Activated naive CD4-positive, alpha-beta T cell treated with anti-CD3 and anti-CD28 coated beads, Interleukin-2, amount 50 U/mL, for 16 hours (primary cell): ENCODE data around the gene PDE8A.

ENCODE experiments used
- DNase-seq: peaks from one replicate; pipeline ENCODE4 v3.0.0-alpha.2; 2020

The PDE8A gene

DNA sequence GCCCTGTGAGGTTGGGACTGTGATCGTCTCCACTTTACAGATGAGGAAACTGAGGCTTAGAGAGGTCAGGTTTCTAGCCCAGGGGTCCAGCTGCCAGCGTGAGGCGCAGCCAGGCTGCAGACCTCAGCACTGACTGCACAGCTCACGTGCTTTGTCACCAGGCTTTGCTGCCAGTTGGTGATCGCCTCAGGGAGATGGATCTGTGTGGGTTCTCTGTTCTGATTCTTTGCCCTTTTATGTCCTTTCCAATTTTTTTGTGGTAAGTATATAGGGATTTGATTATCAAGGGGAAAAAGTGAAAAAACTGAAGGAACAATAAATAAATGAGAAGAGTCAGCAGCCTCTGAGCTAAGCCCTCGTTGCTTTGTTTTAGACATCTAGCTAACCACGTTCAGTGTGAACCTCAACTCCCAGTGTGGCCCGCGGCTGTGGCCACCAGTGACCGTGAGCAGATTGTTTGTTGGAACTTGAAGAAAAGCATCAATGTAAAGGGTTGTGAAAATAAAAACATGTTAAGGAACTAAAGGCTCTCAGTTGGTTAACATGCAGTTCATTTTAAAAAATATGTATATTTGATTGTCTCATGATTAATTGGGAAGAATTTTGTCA, 117.6 kb downstream of the PDE8A start:
- DNase-seq, result no peak

DNA sequence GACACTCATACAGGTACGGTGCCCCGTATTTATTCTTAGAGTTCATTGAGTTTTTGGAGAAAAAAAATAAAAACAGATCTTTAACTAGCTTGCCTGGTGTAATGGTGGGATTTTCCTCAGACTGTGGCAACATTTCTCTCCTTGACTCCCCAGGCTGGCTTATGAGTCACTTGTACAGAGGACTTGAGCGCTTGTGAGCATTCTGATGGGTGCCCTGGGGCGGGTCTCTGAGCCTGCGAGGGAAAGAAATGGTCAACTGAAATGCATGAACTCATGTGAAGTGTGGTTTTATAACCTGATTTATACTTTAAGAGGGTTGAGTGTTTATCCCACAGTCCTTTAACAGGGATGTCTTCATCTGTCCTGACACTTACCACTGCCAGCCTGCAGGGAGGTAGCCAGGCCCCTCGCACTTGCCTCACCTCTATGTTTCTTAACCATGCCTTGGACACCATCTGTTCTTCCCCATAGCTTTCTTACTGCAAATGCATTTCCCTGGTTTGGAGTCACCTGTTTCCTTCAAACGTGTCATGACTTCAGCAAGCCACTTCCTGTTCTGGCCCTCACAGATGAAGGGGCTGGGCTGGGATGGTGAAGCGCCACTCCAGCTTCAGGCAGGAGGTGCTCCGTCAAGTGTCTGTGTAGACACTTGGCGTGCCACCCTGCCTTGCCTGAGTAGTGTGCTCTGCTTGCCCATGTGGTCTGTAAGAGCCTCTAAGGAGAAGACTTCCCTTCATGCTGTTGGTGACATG, 118.7 kb downstream of the PDE8A start:
- no peak for DNase-seq

DNA sequence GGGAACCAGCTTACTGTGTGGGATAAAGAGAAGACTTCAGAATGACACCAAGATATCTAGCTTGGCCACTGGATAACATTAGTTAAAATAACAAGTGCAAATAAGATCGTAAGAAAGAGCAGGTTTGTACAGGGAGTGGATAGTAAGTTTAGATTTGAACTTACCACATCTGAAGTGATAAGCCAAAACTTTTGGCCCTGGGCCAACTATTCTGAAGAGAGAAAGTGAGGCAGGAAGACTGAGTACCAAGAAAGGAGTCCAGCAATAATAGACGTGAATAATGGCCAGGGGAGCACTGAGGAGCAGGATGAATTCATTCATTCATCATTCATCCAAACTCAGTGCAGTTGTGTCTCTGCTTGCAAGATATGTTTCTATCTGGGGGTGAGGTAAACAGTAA, 122.9 kb downstream of the PDE8A start:
- DNase-seq, result no peak

DNA sequence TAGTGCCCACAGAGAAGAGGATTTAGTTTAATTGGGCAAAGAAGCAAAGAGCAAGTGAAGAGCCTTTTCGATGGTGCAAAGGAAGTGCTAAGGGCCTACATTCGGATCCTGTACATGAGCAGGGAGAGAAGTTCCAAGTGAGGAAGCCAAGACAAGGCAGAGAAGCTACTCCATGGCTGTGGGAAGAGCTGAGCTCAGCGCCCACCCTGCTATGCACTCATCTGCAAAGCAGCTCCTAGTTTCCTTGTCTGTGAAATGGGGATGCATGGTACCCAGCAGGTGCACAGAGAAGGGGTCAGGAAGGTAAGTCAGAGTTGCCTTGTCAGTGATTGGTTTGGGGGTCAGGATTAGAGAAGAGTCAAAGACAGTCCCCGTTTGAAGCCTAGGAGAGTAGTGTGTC, 126.5 kb downstream of the PDE8A start:
- no peak for DNase-seq

DNA sequence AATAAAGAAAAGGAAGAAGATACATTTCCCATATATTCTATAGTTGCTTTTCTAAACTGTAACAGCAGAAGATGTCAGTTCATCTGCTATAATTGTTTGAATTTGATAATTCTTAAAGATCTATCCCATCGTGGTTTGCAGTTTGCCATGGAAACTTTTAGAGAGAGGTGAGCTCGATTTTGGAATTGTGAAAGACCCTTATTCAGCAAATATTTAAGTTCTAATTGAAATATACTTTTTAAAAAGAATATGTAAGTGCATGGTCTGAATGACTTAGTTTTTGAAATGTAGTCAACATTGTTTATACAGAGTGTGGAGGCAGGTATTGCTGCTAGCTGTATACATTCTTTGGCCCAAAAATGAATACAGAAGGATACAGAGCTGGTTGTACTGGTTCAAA, 127.7 kb downstream of the PDE8A start:
- DNase-seq, result no peak

DNA sequence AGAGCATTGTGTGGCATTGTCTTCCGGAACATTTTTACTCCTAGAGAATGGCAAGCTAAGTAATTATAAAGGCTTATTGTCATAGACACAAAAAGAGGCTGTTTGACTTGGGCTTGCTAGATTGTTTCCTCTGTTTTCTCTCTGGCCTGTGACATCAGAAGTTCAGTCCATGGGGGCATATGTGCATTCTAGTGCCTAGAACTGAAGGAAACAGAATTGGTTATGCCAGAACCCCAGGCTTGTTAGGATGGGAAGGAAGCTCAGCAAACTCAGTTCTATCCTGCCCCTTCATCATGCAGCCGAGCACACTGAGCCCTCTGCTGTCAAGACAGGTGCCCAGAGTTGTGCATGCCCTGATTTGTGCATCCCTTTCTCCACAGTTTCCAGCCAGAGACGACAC, 131.3 kb downstream of the PDE8A start:
- no peak for DNase-seq

DNA sequence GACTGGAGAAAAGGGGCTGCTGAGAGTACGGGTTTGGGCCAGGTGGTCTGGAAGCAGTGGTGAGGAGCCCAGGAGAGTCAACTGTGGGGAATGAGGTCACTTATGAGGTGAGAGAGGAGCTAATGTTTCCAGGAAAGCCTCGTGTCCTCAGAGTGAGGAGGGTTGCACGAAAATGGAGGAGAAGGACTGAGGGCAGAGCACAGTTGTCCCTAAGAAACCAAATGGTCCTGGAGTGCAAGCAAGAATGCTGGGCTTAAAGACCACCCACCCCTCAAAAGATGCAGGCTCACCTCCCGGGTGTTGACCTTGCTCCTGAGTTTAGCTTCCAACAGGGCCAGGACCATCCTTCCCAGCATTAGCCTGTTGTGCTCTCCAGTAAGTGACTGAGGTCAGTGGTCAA, 133.2 kb downstream of the PDE8A start:
- no peak for DNase-seq

DNA sequence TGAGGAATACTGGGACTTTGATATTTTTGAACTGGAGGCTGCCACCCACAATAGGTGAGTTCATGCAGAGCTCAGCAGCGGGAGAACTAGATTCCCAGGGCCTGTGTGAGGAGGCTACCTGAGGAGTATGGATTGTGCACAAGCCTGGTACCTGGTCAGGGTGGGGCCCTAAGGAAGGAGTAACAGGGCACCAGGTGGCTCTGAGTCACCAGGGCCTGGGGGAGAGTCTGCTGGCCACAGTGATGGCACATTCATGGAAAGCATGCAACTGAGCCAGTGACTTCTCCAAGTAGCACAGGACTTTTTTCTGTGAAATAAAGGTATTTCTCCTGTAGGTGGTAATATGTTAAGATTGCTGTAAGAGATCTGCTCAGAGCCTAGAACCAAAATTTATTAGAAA, 134.4 kb downstream of the PDE8A start:
- no peak for DNase-seq

DNA sequence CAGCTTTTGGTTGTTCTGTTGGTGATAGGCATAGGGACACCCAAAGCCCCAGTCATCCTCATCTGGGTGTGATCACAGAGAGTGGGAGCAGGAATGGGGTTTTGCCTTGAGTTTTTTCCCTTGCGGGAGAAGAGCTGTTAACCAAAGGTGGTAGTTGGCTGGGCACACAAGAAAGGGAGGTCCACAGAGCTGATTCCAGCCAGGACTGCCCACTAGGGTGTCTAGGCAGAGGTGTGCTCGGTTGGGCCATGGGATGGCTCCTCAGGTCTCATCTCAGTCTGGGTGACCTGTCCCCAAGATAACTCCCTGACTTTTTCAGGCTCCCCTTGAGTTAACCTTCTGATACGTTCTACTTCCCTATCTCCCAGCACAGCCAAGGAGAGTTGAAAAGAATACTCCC, 134.8 kb downstream of the PDE8A start:
- no peak for DNase-seq

DNA sequence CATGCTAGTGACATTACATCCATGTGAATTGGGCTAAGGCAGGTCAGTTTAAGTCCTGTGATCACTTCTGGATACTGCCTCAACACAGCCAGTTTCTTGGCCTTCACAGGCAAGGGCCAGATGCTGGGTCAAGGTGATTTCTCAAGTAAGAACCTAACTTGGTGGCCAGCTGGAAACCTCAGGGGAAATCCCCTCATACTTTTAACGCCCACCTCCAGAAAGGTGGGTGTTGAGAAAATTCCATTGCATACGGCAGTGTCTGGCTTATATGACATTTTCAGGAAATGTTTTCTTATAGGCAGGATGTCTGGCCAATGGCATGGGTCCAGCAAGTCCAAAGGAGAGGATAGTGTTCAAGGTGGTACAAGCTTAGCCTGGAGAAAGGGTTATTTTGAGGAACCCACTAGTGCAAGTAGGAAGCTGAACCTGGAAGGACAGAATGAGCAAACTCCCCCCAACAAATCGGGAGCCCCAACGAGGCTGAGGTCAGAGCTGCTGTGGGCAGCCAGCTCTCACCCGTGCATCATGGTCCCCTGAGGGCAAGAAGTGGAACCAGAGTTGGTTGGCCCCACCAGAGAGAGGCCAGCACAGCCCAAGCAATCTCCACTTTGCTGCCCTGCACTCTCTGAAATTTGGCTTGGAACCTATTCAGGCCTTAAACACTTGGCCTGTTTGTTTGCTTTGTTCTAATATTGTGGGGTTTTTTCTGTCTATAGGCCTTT, 135.4 kb downstream of the PDE8A start:
- no peak for DNase-seq

DNA sequence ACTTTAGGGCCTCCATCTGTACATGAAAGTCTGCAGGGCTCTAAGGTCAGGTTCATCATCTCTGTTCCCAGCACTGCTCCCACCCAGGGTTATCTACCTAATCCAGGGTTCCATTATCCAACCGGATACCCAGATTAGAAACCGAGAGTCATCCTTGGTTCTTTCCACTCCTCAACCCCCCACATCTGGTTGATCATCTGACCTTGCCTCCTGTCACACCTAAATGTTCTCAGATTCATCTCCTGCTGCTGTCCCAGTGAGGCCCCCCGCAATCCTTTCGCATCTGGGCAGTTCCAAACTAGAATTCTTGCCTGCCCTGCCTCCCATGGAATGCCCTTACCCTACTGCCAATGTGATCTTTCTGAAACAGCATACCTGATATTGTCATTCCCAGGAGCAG, 136.5 kb downstream of the PDE8A start:
- DNase-seq, result no peak

DNA sequence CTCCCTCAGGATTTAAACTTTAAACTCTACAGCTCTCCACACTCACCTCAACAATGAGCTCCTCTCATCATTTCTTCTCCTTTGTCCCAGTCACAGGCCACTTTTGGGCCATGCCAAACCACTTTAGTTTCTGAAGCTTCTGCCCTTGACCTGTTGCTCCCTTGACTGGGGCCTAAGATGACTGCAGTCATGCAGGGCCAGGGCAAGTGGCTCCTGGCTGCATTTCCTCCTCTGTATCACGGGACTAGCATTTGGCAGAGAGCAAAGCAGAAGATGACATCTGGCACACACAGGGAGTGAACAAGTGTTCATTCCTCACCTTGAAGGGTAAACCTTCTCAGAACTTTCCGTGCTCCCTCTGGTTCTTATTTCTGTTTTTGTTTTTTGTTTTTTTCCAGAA, 136.9 kb downstream of the PDE8A start:
- no peak for DNase-seq

DNA sequence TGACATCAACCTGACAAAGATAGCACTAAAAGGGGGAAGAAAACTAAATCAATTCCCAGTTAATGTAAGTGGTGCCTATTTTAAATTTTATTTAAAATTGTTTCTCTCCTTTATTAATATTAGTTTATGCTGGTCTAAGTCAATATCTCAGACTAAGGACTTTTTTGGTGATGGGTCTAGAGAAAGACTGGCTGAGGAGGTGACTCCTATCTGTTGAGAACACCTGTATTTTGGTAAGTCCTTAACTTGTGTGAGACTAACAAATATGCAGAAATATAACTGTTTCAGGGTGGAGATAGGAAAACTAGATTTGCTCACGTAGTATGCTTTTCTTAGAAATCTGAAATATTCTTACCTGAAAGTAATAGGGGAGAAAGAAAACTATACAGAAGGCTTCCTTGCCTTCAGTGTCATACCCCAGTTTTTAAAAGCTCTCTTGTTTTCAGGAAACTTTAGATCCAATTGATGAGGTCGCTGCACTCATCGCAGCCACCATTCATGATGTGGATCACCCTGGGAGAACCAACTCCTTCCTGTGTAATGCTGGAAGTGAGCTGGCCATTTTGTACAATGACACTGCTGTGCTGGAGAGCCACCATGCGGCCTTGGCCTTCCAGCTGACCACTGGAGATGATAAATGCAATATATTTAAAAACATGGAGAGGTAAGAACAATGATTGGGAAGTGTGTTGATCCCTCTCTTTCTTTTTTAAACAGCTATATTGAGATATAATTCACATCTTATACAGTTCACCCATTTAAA, 138.9 kb downstream of the PDE8A start:
- DNase-seq, result no peak

DNA sequence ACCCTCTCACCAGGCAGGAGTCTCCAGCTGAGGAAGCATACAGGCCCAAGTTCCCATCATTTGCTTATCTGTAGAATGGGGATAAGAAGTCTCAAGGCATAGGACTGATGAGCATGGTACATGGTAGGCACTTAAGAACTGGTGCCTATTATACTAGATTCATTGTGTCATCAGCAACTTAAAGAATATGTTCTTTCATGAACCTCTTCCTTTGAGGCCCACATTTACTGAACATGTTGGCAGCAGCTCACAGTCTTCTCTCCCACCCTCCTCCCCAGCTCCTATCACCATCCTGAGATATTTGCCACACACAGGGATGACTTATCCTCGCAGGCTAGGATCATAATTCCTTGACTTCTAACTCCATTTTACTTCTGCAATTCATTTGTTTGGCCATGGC, 142.5 kb downstream of the PDE8A start:
- no peak for DNase-seq

DNA sequence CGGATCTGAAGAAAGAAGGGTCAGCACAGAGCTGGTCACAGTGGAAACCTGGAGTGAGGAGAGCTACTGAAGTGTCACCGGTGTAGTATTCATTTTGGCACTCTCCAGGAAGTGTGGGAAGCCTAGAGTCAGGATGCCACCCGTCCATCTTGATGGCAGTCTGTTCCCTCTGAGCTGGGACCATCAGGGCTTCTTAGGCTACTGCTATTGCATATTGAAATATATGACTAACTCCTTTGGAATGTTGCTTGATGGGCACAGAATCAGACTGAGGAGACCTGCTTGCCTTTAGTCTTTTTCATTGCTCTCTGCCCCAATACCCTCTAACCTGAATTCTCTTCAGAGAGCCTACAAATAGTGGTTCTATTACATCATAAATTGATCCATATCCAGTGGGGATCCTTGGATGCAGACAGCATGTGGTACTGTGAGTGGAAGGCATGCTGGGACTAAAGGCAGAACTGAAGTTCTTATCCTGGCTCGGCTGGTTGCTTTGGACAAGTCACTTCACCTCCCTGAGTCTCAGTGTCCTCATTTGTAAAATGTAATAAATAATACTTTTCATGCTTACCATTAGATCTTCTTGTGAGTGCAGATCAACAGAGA, 143.5 kb downstream of the PDE8A start:
- no peak for DNase-seq

DNA sequence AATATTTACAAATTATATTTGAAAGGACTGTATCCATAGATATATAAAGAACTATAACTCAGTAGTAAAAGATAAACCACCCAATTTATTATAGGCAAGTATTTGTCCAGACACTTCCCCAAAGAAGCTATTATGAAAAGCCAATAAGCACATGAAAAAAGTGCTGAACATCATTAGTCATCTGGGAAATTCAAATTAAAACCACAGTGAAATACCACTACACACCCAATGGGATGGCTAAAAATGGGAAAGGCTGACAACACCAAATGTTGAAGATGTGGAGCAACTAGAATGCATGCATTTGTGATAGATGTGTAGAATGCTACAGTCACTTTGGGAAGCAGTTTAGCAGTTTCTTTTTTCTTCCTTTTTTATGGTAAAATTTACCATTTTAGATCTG, 147.0 kb downstream of the PDE8A start:
- DNase-seq, result no peak

DNA sequence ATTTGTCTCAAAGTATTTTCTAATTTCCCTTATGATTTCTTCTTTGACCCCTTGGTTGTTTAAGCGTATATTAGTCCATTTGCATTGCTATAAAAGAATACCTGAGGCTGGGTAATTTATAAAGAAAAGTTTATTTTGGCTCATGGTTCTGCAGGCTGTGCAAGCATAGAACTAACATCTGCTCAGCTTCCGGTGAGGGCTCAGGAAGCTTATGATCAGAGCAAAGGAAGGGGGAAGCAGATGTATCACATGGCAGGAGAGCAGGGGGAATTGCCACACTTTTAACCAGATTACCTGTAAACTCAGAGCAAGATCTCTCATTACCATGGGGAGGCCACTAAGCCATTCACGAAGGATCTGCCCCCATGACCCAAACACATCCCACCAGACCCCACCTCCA, 148.2 kb downstream of the PDE8A start:
- DNase-seq, result no peak

DNA sequence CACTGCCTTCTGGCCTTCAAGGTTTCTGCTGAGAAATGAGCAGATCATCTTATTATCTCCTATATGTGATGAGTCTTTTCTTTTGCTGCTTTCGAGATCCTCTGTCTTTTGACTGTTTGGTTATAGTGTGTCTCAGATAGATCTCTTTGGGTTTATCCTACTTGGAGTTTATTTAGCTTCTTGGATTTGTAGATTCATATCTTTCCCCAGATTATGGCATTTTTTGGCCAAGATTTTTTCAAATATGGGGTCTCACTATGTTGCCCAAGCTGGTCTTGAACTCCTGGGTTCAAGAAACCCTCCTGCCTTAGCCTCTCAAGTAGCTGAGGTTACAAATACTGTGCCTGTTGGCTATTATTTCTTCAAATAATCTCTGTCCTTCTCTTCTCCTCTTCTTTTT, 150.3 kb downstream of the PDE8A start:
- DNase-seq, result no peak

DNA sequence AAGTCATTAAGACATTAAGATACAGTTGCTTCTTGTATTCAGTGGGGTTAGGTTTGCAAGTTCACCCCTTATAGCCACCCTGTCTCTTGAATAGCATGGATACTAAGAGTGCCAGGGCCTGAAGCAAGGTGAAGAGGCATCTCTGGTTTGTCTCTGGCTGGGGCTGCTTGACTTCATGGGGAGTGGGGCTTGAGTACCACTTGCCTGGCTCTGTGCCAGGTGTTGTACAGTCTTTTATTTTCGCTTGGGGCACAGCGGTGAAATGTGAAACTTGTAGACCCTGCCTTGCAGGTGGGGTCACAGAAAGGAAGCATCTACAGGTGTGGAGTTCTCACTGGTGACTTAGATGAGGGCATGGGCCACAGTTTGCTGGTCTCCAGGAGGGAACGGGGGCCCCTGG, 152.1 kb downstream of the PDE8A start:
- no peak for DNase-seq

DNA sequence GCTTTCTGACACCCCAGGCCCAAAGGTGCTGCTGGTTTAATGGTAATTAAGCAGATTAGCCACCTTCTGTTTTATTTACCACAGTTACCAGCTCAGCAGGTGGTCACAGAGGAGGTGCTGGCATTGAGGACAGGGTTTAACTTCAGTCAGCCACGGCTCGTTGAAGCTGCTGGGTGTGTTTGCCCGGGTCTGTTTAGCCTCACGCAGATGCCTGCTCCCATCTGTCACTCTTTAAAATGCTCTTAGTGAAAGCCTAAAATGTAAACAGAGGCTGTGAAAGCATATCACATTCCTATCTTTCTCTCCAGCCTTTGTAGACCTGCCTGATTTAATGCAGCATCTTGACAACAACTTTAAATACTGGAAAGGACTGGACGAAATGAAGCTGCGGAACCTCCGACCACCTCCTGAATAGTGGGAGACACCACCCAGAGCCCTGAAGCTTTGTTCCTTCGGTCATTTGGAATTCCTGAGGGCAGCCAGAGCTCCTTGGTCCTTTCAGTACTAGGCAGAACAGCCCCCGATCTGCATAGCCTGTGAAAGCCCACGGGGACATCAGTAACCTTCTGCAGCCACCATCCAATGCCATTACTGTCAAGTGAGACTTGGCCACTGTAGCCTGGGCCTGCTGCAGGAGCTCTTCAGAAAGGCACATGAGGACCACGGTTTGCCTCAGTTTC, 156.0 kb downstream of the PDE8A start:
- DNase-seq, result no peak

DNA sequence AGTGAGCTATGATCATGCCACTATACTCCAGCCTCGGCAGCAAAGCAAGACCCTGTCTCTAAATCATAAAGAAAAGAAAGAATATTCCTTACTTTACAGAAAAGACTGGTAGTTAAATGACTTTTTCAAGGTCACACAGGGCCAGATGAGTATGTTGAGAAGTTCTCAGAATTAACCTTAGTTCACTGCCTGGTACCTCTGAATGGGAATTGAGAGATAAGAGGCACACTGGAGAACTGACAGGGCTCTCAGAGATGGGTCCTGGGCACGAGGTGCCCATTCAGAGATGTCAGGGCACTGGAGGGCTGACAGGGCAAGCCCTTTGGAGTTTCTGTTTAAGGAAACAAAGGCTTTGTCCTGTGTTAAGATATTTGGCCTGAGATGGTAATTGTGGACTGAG, 157.7 kb downstream of the PDE8A start:
- no peak for DNase-seq

DNA sequence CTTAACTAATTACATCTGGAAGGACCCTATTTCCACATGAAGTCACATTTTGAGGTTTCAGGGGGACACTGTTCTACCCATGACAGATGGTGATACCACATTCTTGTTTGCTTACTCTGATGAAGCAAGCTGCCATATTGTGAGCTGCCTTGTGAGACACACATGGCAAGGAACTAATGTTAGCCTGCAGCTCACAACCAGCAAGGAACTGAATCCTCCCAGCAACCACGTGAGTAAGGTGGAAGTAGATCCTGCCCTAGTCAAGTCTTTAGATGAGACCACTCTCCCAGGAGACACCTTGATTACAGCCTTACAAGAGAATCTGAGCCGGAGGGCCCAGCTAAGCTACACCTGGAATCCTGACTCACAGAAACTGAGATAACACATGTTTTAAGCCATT, 160.1 kb downstream of the PDE8A start:
- no peak for DNase-seq

DNA sequence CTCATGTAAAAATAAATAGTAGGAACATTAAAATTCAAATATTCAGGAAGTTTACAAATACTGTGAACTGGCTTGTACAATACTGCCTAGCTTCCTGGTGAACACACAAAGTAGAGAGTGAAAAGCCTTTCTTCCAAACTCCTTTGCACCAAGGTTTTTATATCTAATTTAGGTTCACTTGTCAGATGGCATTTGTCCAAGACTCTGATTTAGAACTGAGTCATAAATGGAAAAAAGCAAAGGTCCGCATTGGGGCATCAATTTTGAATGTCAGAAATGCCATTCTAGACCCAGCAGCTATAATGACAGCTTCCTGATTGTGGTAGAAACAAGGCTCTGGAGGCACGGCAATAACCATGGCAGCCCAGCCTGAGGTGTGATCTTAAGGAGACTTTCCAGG, 160.7 kb downstream of the PDE8A start:
- no peak for DNase-seq
